A549 (cell line): Measurements from ENCODE around the gene PIK3IP1. TPM values are rescaled to one million over a fixed set of nuclear protein-coding genes. Genes with fewer than 3 reads are reported as not detected.
A peak's percentile ranks its signal among the peaks of the same experiment; 100 is the strongest.
"Not testable (repeated sequence)": the region's sequence is repeated elsewhere in the genome, so short reads cannot be mapped to it uniquely, and the experiment has no call there.

Experiments
- ATAC-seq, 2 experiments: fragments of 200-7000 bp in 1 of 2; fragments of >200 bp in 1 of 2; cut with Nextera tagmentation in 1 of 2; cut with Tn5 transposase in 1 of 2; 3 replicates each; pipeline versions ENCODE4 v1.8.0 to v1.9.1; 2018 to 2020; ENCODE audit warnings: mild to moderate bottlenecking in 1 of 2, moderate library complexity in 1 of 2
- CTCF ChIA-PET: fragments of 300-600 bp; sonication (Branson Sonifier 250); formaldehyde crosslinking; extraction: SDS; loops from one replicate; lab custom pipeline; 2021; ENCODE audit warnings: antibody characterized with exemption, inconsistent platforms; lab: Yijun Ruan, JAX
- POLR2A ChIA-PET: fragments of 350-600 bp; formaldehyde crosslinking; extraction: SDS; loops from one replicate; lab custom pipeline; 2021; ENCODE audit warnings: antibody characterized with exemption, inconsistent platforms; lab: Yijun Ruan, JAX
- DNase-seq, 2 experiments: peaks; one replicate each; pipeline versions ENCODE4 v3.0.0 to v3.0.0-alpha.2; 2011 to 2016; ENCODE audit warnings: low read depth in 1 of 2, low spot score in 1 of 2
- FAIRE-seq: peaks from 2 replicates; lab custom pipeline; 2011; peaks lifted over from hg19 to GRCh38; lab: Jason Lieb, UNC
- H3K27ac ChIP-seq, 2 experiments: fragments of >200 bp; sonication (Bioruptor Twin); formaldehyde crosslinking; 3 replicates each; pipeline ENCODE4 v1.5.1; 2016 to 2017
- H3K4me1 ChIP-seq: fragments of >200 bp; sonication (Bioruptor Twin); formaldehyde crosslinking; 3 replicates; pipeline ENCODE4 v1.6.1; 2016
- H3K4me2 ChIP-seq: fragments of >200 bp; sonication (Bioruptor Twin); formaldehyde crosslinking; 3 replicates; pipeline ENCODE4 v1.6.1; 2016
- H3K4me3 ChIP-seq: fragments of >200 bp; sonication (Bioruptor Twin); formaldehyde crosslinking; 3 replicates; pipeline ENCODE4 v1.5.1; 2016
- H3K9me3 ChIP-seq: fragments of >200 bp; sonication (Bioruptor Twin); formaldehyde crosslinking; 3 replicates; pipeline ENCODE4 v1.6.1; 2016
- CHD4 ChIP-seq: fragments of 200-600 bp; sonication (generic); IDR thresholded peaks from 2 replicates; pipeline ENCODE4 v1.6.1; 2016; ENCODE audit warnings: antibody characterized with exemption, mild to moderate bottlenecking, borderline replicate concordance
- ESRRA ChIP-seq: fragments of 150-350 bp; IDR thresholded peaks from 2 replicates; pipeline ENCODE4 v1.6.1; 2014; ENCODE audit warnings: mild to moderate bottlenecking, low read length, borderline replicate concordance
- FOXS1 ChIP-seq: fragments of 250-450 bp; sonication (Bioruptor Pico); IDR thresholded peaks from 2 replicates; pipeline ENCODE4 v1.5.0; 2020; ENCODE audit warnings: mild to moderate bottlenecking, moderate library complexity
- GATA3 ChIP-seq: IDR thresholded peaks from 2 replicates; pipeline ENCODE4 v1.6.1; 2012; ENCODE audit warnings: borderline replicate concordance
- HOXB13 ChIP-seq: fragments of 250-450 bp; sonication (Bioruptor Pico); IDR thresholded peaks from 2 replicates; pipeline ENCODE4 v1.5.0; 2020; ENCODE audit warnings: low read depth, mild to moderate bottlenecking, moderate library complexity
- KDM1A ChIP-seq: fragments of 200-600 bp; sonication (generic); IDR thresholded peaks from 2 replicates; pipeline ENCODE4 v1.6.1; 2016; ENCODE audit warnings: low read depth, mild to moderate bottlenecking
- MYC ChIP-seq: IDR thresholded peaks from 2 replicates; pipeline ENCODE4 v1.6.1; 2012; ENCODE audit warnings: mild to moderate bottlenecking, inconsistent platforms, low read length, improper control_type of control experiment, borderline replicate concordance
- PHF8 ChIP-seq: fragments of 200-600 bp; sonication (generic); IDR thresholded peaks from 2 replicates; pipeline ENCODE4 v1.6.1; 2016; ENCODE audit warnings: low read depth, mild to moderate bottlenecking, antibody characterized with exemption, moderate library complexity, borderline replicate concordance
- POLR2A ChIP-seq: IDR thresholded peaks from 2 replicates; pipeline ENCODE4 v1.6.1; 2012; ENCODE audit warnings: mild to moderate bottlenecking, low read length
- POLR2AphosphoS2 ChIP-seq: conservative IDR thresholded peaks from 2 replicates; pipeline ENCODE4 v1.6.1; 2012; ENCODE audit warnings: low read length, improper control_type of control experiment, inconsistent platforms
- RFX5 ChIP-seq: fragments of 450-650 bp; IDR thresholded peaks from 2 replicates; pipeline ENCODE4 v1.7.1; 2014; ENCODE audit warnings: antibody characterized with exemption, mild to moderate bottlenecking, moderate library complexity
- USF2 ChIP-seq: fragments of 450-650 bp; IDR thresholded peaks from 2 replicates; pipeline ENCODE4 v1.6.1; 2014; ENCODE audit warnings: antibody characterized with exemption
- ZC3H11A ChIP-seq: fragments of 450-650 bp; IDR thresholded peaks from 2 replicates; pipeline ENCODE4 v1.6.1; 2014; ENCODE audit warnings: antibody characterized with exemption, mild to moderate bottlenecking
- ZFP36 ChIP-seq: fragments of 450-650 bp; IDR thresholded peaks from 2 replicates; pipeline ENCODE4 v1.6.1; 2014; ENCODE audit warnings: borderline replicate concordance; ENCODE audit not compliant: partially characterized antibody
- ZNF302 ChIP-seq: fragments of 250-450 bp; sonication (Bioruptor Pico); IDR thresholded peaks from 2 replicates; pipeline ENCODE4 v1.9.0; 2021; ENCODE audit warnings: inconsistent platforms, mild to moderate bottlenecking, moderate library complexity
- WGBS: methylation state at CpG from one replicate; pipeline ENCODE4 v1.1.6; 2017; ENCODE audit errors: missing lambda C conversion rate; 5-methylcytosine and 5-hydroxymethylcytosine counted together
- polyA plus RNA-seq, 4 experiments: library from polyadenylated mRNA; depleted of rRNA in 3 of 4; stranded (reverse); fragments of >200 nt; fragmentation: RNase III in 1 of 4; extraction: RNeasy Plus Mini Kit Qiagen cat#74134 plus additional on column Dnase treatment in 1 of 4; gene quantifications; 2 replicates in 3 of 4; 3 replicates in 1 of 4; pipeline ENCODE4 v1.2.3, GENCODE V29; 2011 to 2017

The PIK3IP1 gene
- polyA plus RNA-seq, 2 of the 4 experiments (the other 2 are of a cell fraction): 0.90 to 1.6 TPM

GRCh38 chr22:31248138-31248745 lies 44.0 kb downstream of the PIK3IP1 start:
- peaks cover 28% of the 10 kb centered on the region for H3K4me1 ChIP-seq
- 73% methylated on average over 11 of the region's 17 CpGs for WGBS
- no peak overlapping the region for H3K4me2 ChIP-seq
- DNase-seq: no peak
- CTCF ChIA-PET: interaction anchor here (0.6 to 3.2 kb wide), 5 partner anchors 16 to 24 kb away, joined by 3 to 28 read pairs (median 3); no protein-coding TSS in a partner anchor
- no peaks in the 10 kb centered on the region for H3K9me3 ChIP-seq
- POLR2A ChIA-PET: interaction anchor here (0.5 kb wide), 1 partner anchor 23 kb away, joined by 4 read pairs; no protein-coding TSS in a partner anchor
- H3K27ac ChIP-seq: 0 out of 6 replicates have a peak overlapping the region, but pooled peaks of 1 of the 2 experiments have one; percentile 10
- no peak for FAIRE-seq
- TF ChIP-seq POLR2AphosphoS2: no peak
- no peak for TF ChIP-seq ZFP36
- H3K4me3 ChIP-seq: no peak overlapping the region
- peak in 1 of 2 experiments; percentile 66; a peak in 3 of 6 replicates for ATAC-seq

- ATAC-seq: no peak
- POLR2A ChIA-PET: no interaction called here
- TF ChIP-seq ESRRA (no peak), CHD4 (no peak), ZC3H11A (no peak), POLR2A (no peak)
- FAIRE-seq: no peak
- H3K4me1 ChIP-seq: peaks cover 33% of the 10 kb centered on the region
- 0 out of 6 replicates have a peak overlapping the region, but pooled peaks of 1 of the 2 experiments have one; percentile 10 for H3K27ac ChIP-seq
- no peaks in the 10 kb centered on the region for H3K9me3 ChIP-seq
- no peak overlapping the region for H3K4me3 ChIP-seq
- H3K4me2 ChIP-seq: no peak overlapping the region
- CTCF ChIA-PET: interaction anchor here (0.6 to 3.2 kb wide), 5 partner anchors 15 to 25 kb away, joined by 3 to 28 read pairs (median 3); no protein-coding TSS in a partner anchor
- WGBS: 100% methylated on average over 1 of the region's 1 CpG
- DNase-seq: no peak
These were observed 44.6 kb downstream of the PIK3IP1 start for GRCh38 chr22:31247726-31248125.

GRCh38 chr22:31246687-31247086 lies 45.6 kb downstream of the PIK3IP1 start:
- CTCF ChIA-PET: interaction anchor here (0.7 to 3.2 kb wide), 6 partner anchors 15 to 34 kb away, joined by 3 to 28 read pairs (median 3); partner anchors contain the start of gene LIMK2
- no peak overlapping the region for H3K4me2 ChIP-seq
- ATAC-seq (no peak), DNase-seq (no peak), FAIRE-seq (no peak)
- 83% methylated on average over 2 of the region's 2 CpGs for WGBS
- peaks cover 44% of the 10 kb centered on the region for H3K4me1 ChIP-seq
- TF ChIP-seq HOXB13 (no peak), RFX5 (no peak), GATA3 (no peak), ZNF302 (no peak), KDM1A (no peak), MYC (no peak), CHD4 (no peak), FOXS1 (CRISPR knock-in tag) (no peak), POLR2A (no peak), USF2 (no peak), PHF8 (no peak)
- no peak overlapping the region for H3K4me3 ChIP-seq
- POLR2A ChIA-PET: no interaction called here
- no peaks in the 10 kb centered on the region for H3K9me3 ChIP-seq
- no peak overlapping the region for H3K27ac ChIP-seq

GRCh38 chr22:31245998-31246397 lies 46.3 kb downstream of the PIK3IP1 start:
- H3K4me3 ChIP-seq, H3K4me2 ChIP-seq, H3K27ac ChIP-seq, POLR2A ChIA-PET, FAIRE-seq, DNase-seq, H3K9me3 ChIP-seq, ATAC-seq: not testable (repeated sequence)
- CTCF ChIA-PET: interaction anchor here (1.1 to 3.2 kb wide), 2 partner anchors 27 kb away, joined by 3 to 28 read pairs; no protein-coding TSS in a partner anchor
- 88% methylated on average over 9 of the region's 12 CpGs for WGBS
- H3K4me1 ChIP-seq: peaks cover 51% of the 10 kb centered on the region
